ENCODE measurements around the gene CHRND. TPM values are rescaled to one million over a fixed set of nuclear protein-coding genes. Genes with fewer than 3 reads are reported as not detected.

CHRND gene
- total RNA-seq, 2 experiments from 2014 or later, result not detected

DNA sequence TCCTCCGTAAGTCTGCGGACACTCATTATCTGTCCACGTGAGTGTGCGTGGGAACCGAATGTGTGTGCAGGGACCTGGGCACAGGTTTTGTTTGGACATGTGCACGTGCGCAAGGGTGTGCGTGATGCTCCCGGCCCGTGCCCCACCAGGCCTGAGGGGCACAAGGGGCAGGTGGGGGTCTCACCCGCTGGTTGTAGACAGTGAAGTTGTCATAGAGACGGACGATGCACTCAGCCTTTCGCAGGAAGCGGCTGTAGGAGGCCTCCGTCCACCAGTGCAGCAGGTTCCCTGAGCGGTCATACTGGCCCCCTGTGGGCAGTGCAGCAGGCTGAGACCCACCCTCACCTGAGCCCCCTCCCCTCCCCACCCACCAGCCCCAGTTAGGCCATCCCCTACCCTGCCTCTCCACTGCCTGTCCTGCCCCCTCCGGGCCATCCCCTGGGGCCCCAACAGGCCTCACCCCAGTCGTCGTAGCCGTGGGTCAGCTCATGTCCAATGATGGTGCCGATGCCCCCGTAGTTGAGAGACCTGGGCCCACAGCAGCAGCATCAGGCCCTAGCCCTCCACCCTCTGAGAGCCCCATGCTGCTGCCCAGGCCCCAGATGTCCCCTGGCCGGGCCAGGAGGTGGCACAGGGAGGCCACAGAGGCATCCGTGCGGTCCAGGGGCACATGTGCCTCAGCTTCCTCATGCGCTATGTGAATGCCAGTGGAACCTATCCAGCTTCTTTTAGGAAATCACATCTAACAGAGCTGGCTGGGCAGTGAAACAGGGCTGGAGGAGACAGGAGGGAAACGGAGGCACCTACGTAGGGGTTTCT lies 44.4 kb upstream of the CHRND start:
- Mint-ChIP-seq H3K9me3 (no peaks in the 10 kb centered on the region), H3K36me3 (ENCODE audit: low read depth) (no peaks in the 10 kb centered on the region), H3K27ac (no peak overlapping the region), H3K27me3 (peaks cover 22% of the 10 kb centered on the region), H3K4me3 (no peak overlapping the region), H3K4me1 (ENCODE audit: low read depth) (peaks cover 12% of the 10 kb centered on the region)
- no peak overlapping the region for H3K27ac ChIP-seq (ENCODE audit: low read depth in 1 of 2, low read length in 2 of 2)
- H3K36me3 ChIP-seq (ENCODE audit: insufficient read depth, low read length), result no peaks in the 10 kb centered on the region
- H3K4me3 ChIP-seq (ENCODE audit: low read length), result no peak overlapping the region
- POLR2A ChIA-PET, result no interaction called here
- peaks cover 3% of the 10 kb centered on the region for H3K4me1 ChIP-seq (ENCODE audit: insufficient read depth, low read length)
- intact Hi-C loops (cut with DNase I, micrococcal nuclease), result no loop called here
- no peak for TF ChIP-seq CTCF (IDR thresholded peaks at IDR 0.05)
- H3K27me3 ChIP-seq (ENCODE audit: control insufficient read depth in 1 of 2, insufficient read depth in 2 of 2, low read length in 2 of 2), result peaks cover 13 to 19% of the 10 kb centered on the region in 2 experiments
- peaks cover 0 to 12% of the 10 kb centered on the region in 2 experiments for H3K9me3 ChIP-seq (ENCODE audit: control insufficient read depth in 1 of 2, insufficient read depth in 1 of 2, low read length in 2 of 2)
- CTCF ChIA-PET, result no interaction called here
- no peak for ATAC-seq (ENCODE audit: poor library complexity)
- DNase-seq, result peak in 1 of 14 experiments; percentile 2

DNA sequence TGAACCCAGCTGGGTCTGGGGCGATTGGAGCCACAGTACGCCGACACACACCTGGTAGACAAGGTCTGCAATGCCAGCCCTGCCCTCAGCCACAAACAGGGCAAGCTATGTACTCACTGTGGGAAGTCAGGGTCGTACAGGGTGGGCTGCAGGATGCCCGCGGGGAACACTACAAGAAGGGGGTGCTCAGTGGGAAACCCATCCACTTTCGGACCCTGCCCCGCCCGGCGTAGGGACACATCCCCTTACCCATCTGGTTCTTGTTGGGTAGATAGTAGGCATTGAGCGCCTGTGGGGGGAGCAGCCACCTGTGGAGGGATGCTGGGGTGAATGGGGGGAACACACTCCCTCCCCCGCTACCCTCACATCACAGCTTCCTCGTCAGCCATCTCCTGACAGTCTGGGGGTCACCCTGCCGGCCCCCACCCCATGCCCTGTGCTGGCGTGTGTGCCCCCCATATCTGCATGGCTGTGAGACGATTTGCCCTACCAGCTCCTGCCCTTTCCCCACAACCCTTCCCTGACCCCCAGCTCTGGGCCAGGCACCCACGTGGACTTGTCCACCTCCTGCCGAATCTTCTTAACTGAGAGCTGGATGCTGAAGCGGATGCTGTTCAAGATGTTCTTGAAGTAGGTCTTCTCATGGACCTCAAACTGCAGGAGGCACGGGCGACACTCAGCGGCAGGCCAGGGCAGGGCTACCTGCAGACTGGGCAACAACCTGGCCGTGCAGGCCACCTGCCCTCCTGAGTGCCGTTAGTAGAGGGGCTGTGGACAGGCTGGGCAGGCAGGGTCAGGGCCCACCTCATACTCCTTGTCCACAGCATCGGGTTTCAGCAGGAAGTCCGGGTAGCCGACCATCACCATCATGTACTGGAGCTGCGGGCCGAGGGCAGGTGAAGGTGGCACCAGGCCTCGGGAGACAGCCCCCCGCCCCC lies 43.4 kb upstream of the CHRND start:
- Histone ChIP-seq H3K36me3 (ENCODE audit: insufficient read depth, low read length) (no peaks in the 10 kb centered on the region), H3K27ac (ENCODE audit: low read depth in 1 of 2, low read length in 2 of 2) (no peak overlapping the region), H3K9me3 (ENCODE audit: control insufficient read depth in 1 of 2, insufficient read depth in 1 of 2, low read length in 2 of 2) (peaks cover 0 to 12% of the 10 kb centered on the region in 2 experiments), H3K27me3 (ENCODE audit: control insufficient read depth in 1 of 2, insufficient read depth in 2 of 2, low read length in 2 of 2) (peaks cover 19 to 28% of the 10 kb centered on the region in 2 experiments), H3K4me3 (ENCODE audit: low read length) (no peak overlapping the region), H3K4me1 (ENCODE audit: insufficient read depth, low read length) (peaks cover 8% of the 10 kb centered on the region)
- no peaks in the 10 kb centered on the region for H3K9me3 Mint-ChIP-seq
- peaks cover 12% of the 10 kb centered on the region for H3K4me1 Mint-ChIP-seq (ENCODE audit: low read depth)
- ChIA-PET POLR2A (no interaction called here), CTCF (no interaction called here)
- H3K4me3 Mint-ChIP-seq, result no peak overlapping the region
- H3K27ac Mint-ChIP-seq, result no peak overlapping the region
- no peak for TF ChIP-seq CTCF (IDR thresholded peaks at IDR 0.05)
- peaks cover 22% of the 10 kb centered on the region for H3K27me3 Mint-ChIP-seq
- ATAC-seq (ENCODE audit: poor library complexity), result no peak
- peak in 1 of 14 experiments; percentile 3 for DNase-seq
- H3K36me3 Mint-ChIP-seq (ENCODE audit: low read depth), result no peaks in the 10 kb centered on the region
- intact Hi-C loops (cut with DNase I, micrococcal nuclease), result no loop called here

GRCh38 chr2:232483311-232483922 lies 42.5 kb upstream of the CHRND start:
- no peak overlapping the region for H3K4me3 Mint-ChIP-seq
- TF ChIP-seq CTCF (IDR thresholded peaks at IDR 0.05), result no peak
- no peak overlapping the region for H3K27ac Mint-ChIP-seq
- peaks cover 8% of the 10 kb centered on the region for H3K4me1 ChIP-seq (ENCODE audit: insufficient read depth, low read length)
- H3K27me3 Mint-ChIP-seq, result peaks cover 27% of the 10 kb centered on the region
- H3K36me3 ChIP-seq (ENCODE audit: insufficient read depth, low read length), result no peaks in the 10 kb centered on the region
- peaks cover 0 to 12% of the 10 kb centered on the region in 2 experiments for H3K9me3 ChIP-seq (ENCODE audit: control insufficient read depth in 1 of 2, insufficient read depth in 1 of 2, low read length in 2 of 2)
- peak in 1 of 14 experiments; percentile 1 for DNase-seq
- H3K27ac ChIP-seq (ENCODE audit: low read depth in 1 of 2, low read length in 2 of 2), result no peak overlapping the region
- H3K27me3 ChIP-seq (ENCODE audit: control insufficient read depth in 1 of 2, insufficient read depth in 2 of 2, low read length in 2 of 2), result peaks cover 23 to 33% of the 10 kb centered on the region in 2 experiments
- H3K36me3 Mint-ChIP-seq (ENCODE audit: low read depth), result no peaks in the 10 kb centered on the region
- no peak overlapping the region for H3K4me3 ChIP-seq (ENCODE audit: low read length)
- CTCF ChIA-PET, result no interaction called here
- no peaks in the 10 kb centered on the region for H3K9me3 Mint-ChIP-seq
- POLR2A ChIA-PET, result no interaction called here
- intact Hi-C loops (cut with DNase I, micrococcal nuclease), result no loop called here
- peaks cover 12% of the 10 kb centered on the region for H3K4me1 Mint-ChIP-seq (ENCODE audit: low read depth)
- ATAC-seq (ENCODE audit: poor library complexity), result no peak

Measured in CD4-positive, alpha-beta T cell (primary cell).